Measurements from ENCODE around the gene FAM78A.

DNA sequence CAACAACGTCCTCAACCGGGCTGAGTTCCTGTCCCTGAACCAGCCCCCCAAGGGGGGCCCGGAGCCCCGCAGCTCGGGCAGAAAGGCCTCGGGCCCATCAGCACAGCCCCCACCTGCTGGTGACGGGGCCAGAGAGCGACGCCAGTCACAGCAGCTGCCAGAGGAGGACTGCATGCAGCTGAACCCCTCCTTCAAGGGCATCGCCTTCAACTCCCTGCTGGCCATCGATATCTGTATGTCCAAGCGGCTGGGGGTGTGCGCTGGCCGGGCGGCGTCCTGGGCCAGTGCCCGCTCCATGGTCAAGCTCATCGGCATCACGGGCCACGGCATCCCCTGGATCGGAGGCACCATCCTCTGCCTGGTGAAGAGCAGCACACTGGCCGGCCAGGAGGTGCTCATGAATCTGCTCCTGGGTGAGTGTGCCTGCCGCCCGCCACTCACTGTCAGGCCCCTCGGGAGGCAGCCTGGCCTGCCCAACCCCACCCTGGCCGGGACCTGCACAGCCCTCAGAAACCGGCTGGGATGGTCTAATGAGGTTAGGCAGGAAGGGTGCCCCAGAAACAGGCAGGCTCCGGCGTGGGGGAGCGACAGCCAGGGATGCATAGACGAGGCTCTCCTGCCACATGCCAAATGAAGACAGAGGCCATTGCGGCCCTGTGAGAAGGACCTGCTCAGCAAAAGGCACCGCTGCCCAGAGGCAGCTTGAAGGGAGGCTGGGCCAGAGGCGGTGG is 13.9 kb upstream of the FAM78A start:
- TF ChIP-seq, protein P1, sequence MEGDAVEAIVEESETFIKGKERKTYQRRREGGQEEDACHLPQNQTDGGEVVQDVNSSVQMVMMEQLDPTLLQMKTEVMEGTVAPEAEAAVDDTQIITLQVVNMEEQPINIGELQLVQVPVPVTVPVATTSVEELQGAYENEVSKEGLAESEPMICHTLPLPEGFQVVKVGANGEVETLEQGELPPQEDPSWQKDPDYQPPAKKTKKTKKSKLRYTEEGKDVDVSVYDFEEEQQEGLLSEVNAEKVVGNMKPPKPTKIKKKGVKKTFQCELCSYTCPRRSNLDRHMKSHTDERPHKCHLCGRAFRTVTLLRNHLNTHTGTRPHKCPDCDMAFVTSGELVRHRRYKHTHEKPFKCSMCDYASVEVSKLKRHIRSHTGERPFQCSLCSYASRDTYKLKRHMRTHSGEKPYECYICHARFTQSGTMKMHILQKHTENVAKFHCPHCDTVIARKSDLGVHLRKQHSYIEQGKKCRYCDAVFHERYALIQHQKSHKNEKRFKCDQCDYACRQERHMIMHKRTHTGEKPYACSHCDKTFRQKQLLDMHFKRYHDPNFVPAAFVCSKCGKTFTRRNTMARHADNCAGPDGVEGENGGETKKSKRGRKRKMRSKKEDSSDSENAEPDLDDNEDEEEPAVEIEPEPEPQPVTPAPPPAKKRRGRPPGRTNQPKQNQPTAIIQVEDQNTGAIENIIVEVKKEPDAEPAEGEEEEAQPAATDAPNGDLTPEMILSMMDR (IDR thresholded peaks at IDR 0.05) = no peak
- no peak for TF ChIP-seq EP300 (IDR thresholded peaks at IDR 0.05)
- TF ChIP-seq POLR2A (IDR thresholded peaks at IDR 0.05) = no peak
- TF ChIP-seq POLR2AphosphoS5 (IDR thresholded peaks at IDR 0.05) = no peak
